Fibroblast of lung (primary cell): ENCODE measurements around the gene KIF26A.

ENCODE experiments used
- EZH2 ChIP-seq: IDR thresholded peaks from 2 replicates; pipeline ENCODE4 v1.5.1; 2012; ENCODE audit warnings: low read length, control low read depth, mild to moderate bottlenecking; ENCODE audit errors: missing control alignments
- TF ChIP-seq, protein P1 (sequence below), 2 donors: IDR thresholded peaks in 1 of 2; conservative IDR thresholded peaks in 1 of 2; 1 replicate in 1 of 2; 2 replicates in 1 of 2; pipeline ENCODE4 v1.5.1; 2011 to 2012; ENCODE audit warnings: low read length in 2 of 2, control low read depth in 1 of 2, inconsistent platforms in 1 of 2, low read depth in 1 of 2, mild to moderate bottlenecking in 1 of 2

DNA sequence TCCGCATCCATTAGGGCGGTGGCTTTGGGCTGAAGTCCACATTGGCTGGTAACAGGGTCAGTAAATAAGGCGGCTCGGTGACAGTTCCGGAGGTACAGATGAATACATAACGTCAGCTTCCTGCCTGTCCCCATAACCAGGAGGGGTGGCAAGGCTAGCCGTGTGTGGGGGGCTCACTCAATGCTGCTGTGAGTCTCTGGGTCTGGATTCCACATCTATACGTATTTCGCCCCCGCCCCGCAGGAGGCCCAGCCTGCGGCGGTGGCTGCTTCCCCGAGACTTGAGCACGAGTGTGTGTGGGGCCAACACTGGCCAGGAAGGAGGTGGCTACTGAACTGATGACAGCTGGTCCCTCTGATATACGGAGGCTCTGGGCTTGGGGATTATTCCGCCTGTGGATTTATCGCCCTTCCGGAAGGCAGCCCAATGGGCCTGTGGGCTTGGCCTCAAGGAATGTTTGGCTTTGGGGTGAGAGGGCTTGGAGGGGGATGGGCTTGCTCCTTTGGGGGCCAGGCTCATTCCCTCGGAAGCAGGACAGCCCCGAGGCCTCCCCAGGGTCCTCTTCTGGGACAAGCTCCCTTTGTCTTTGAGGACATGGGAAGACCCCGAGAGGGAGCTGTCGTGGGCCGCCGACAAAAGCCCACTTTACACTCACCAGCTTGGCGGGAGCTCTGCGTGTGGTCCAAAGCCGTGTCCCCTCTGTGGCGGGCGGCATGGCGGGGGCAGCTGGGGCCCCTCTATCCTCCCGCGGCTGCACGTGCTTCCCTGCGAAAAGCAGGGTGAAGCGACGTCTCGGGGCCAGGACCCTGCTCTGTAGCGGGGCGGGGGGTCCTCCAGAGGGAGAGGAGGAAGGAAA is 82.1 kb downstream of the KIF26A start:
- TF ChIP-seq, protein P1, sequence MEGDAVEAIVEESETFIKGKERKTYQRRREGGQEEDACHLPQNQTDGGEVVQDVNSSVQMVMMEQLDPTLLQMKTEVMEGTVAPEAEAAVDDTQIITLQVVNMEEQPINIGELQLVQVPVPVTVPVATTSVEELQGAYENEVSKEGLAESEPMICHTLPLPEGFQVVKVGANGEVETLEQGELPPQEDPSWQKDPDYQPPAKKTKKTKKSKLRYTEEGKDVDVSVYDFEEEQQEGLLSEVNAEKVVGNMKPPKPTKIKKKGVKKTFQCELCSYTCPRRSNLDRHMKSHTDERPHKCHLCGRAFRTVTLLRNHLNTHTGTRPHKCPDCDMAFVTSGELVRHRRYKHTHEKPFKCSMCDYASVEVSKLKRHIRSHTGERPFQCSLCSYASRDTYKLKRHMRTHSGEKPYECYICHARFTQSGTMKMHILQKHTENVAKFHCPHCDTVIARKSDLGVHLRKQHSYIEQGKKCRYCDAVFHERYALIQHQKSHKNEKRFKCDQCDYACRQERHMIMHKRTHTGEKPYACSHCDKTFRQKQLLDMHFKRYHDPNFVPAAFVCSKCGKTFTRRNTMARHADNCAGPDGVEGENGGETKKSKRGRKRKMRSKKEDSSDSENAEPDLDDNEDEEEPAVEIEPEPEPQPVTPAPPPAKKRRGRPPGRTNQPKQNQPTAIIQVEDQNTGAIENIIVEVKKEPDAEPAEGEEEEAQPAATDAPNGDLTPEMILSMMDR (conservative IDR thresholded peaks at IDR 0.05 in 1 of 2, IDR thresholded peaks at IDR 0.05 in 1 of 2; ENCODE audit: low read depth in 1 of 2, low read length in 2 of 2) = no peak
- TF ChIP-seq EZH2 = no peak
